ENCODE data around the gene DRG1. TPM values are rescaled to one million over a fixed set of nuclear protein-coding genes. Genes with fewer than 3 reads are reported as not detected.

DRG1 gene
- polyA plus RNA-seq, 1 donor from 2014 or later: 90.2 TPM

DNA sequence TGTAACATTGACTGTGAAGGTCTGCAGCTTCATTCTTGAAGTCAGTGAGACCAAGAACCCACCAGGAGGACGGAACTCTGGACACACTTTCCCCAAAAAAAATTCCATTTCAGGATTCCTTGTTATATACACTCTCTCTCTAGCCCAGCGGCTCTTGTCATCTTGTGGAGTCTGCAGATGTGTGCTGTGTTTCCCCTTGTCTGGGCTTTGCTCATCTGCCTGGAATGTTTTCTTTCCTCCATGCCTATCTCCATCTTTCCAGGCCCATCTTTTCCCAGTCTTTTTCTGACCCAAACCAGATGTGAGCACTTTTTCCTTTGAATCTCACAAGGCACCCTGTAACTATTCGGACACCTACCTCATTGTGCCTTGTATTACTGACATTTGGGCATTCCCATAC, 5.1 kb upstream of the DRG1 start:
- H3K27me3 ChIP-seq (ENCODE audit: insufficient read depth, low read depth, low read length): no peaks in the 10 kb centered on the region
- no peaks in the 10 kb centered on the region for H3F3A ChIP-seq (ENCODE audit: insufficient read depth, low read length, poor library complexity, severe bottlenecking)
- H3K9me3 ChIP-seq (ENCODE audit: low read length): no peaks in the 10 kb centered on the region
- no peaks in the 10 kb centered on the region for H3K79me2 ChIP-seq (replicated peaks; ENCODE audit: insufficient read depth, low read length)
- no peaks in the 10 kb centered on the region for H3K36me3 ChIP-seq (ENCODE audit: insufficient read depth, low read length)
- no peak overlapping the region for H3K27ac ChIP-seq (ENCODE audit: low read length)
- H2AFZ ChIP-seq (ENCODE audit: low read depth, low read length): no peak overlapping the region
- no peak overlapping the region for H3K9ac ChIP-seq (ENCODE audit: low read length)
- no peak overlapping the region for H3K4me3 ChIP-seq (ENCODE audit: low read length)
- H3K9me2 ChIP-seq (ENCODE audit: insufficient read depth, low read length): no peaks in the 10 kb centered on the region
- no peaks in the 10 kb centered on the region for H4K20me1 ChIP-seq (ENCODE audit: insufficient read depth)
- no peak overlapping the region for H3K4me2 ChIP-seq (ENCODE audit: low read length)
- TF ChIP-seq EP300 (conservative IDR thresholded peaks at IDR 0.05; ENCODE audit: poor library complexity, severe bottlenecking) (no peak), TAF1 (IDR thresholded peaks at IDR 0.05; ENCODE audit: low read depth) (no peak), POLR2AphosphoS5 (IDR thresholded peaks at IDR 0.05) (no peak), MXI1 (conservative IDR thresholded peaks at IDR 0.05; ENCODE audit: poor library complexity, severe bottlenecking) (no peak)

DNA sequence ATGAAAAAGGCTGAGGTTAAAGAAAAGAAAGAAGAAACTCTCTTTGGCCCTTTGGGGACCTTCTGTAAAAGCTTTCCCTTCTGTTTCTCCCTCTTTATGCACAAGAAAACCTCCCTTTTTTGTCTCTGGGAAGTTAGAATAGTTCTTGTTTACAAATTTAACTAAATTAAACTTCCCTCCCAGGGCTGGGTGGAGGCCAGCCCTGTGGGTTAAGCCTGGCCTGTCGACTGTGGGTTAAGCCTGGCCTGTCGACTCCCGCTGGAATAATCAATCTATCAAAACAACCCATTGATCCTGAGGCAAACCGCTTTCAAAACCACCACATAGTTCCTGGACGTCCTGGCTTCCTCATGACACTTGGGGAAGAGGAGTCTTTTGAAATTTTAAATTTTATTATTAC, 1.2 kb upstream of the DRG1 start:
- Histone ChIP-seq H3K4me2 (ENCODE audit: low read length) (no peak overlapping the region), H3K36me3 (ENCODE audit: insufficient read depth, low read length) (no peaks in the 10 kb centered on the region), H3K27me3 (ENCODE audit: insufficient read depth, low read depth, low read length) (no peaks in the 10 kb centered on the region), H3K4me3 (ENCODE audit: low read length) (no peak overlapping the region), H3K9me3 (ENCODE audit: low read length) (no peaks in the 10 kb centered on the region), H3K9me2 (ENCODE audit: insufficient read depth, low read length) (no peaks in the 10 kb centered on the region), H2AFZ (ENCODE audit: low read depth, low read length) (no peak overlapping the region), H3K27ac (ENCODE audit: low read length) (no peak overlapping the region), H3K9ac (ENCODE audit: low read length) (no peak overlapping the region), H4K20me1 (ENCODE audit: insufficient read depth) (no peaks in the 10 kb centered on the region), H3K79me2 (replicated peaks; ENCODE audit: insufficient read depth, low read length) (peaks cover 20% of the 10 kb centered on the region), H3F3A (ENCODE audit: insufficient read depth, low read length, poor library complexity, severe bottlenecking) (no peaks in the 10 kb centered on the region)
- TF ChIP-seq MXI1 (conservative IDR thresholded peaks at IDR 0.05; ENCODE audit: poor library complexity, severe bottlenecking) (no peak), REST (IDR thresholded peaks at IDR 0.05; ENCODE audit: borderline replicate concordance) (no peak), SMC3 (conservative IDR thresholded peaks at IDR 0.05; ENCODE audit: poor library complexity) (no peak), EZH2 (IDR thresholded peaks at IDR 0.05; ENCODE audit: borderline replicate concordance, insufficient read depth, low read length, poor library complexity, severe bottlenecking) (no peak), POLR2AphosphoS5 (IDR thresholded peaks at IDR 0.05) (no peak), EP300 (conservative IDR thresholded peaks at IDR 0.05; ENCODE audit: poor library complexity, severe bottlenecking) (no peak), RAD21 (conservative IDR thresholded peaks at IDR 0.05) (no peak), TAF1 (IDR thresholded peaks at IDR 0.05; ENCODE audit: low read depth) (no peak)
- TF ChIP-seq, protein P1, sequence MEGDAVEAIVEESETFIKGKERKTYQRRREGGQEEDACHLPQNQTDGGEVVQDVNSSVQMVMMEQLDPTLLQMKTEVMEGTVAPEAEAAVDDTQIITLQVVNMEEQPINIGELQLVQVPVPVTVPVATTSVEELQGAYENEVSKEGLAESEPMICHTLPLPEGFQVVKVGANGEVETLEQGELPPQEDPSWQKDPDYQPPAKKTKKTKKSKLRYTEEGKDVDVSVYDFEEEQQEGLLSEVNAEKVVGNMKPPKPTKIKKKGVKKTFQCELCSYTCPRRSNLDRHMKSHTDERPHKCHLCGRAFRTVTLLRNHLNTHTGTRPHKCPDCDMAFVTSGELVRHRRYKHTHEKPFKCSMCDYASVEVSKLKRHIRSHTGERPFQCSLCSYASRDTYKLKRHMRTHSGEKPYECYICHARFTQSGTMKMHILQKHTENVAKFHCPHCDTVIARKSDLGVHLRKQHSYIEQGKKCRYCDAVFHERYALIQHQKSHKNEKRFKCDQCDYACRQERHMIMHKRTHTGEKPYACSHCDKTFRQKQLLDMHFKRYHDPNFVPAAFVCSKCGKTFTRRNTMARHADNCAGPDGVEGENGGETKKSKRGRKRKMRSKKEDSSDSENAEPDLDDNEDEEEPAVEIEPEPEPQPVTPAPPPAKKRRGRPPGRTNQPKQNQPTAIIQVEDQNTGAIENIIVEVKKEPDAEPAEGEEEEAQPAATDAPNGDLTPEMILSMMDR (IDR thresholded peaks at IDR 0.05; ENCODE audit: poor library complexity, severe bottlenecking): no peak
